Hepatocyte (in vitro differentiated cells): ENCODE measurements around the gene CYP27B1.

Experiments used
- EZH2 ChIP-seq: fragments of 200-600 bp; sonication (generic); IDR thresholded peaks from 2 replicates; pipeline ENCODE4 v1.6.1; 2016; ENCODE audit warnings: antibody characterized with exemption, mild to moderate bottlenecking, borderline replicate concordance
- EZH2phosphoT487 ChIP-seq: fragments of 200-600 bp; sonication (generic); IDR thresholded peaks from one replicate; pipeline ENCODE4 v1.6.1; 2018; ENCODE audit warnings: antibody characterized with exemption, mild to moderate bottlenecking, low read depth, moderate library complexity; ENCODE audit not compliant: unreplicated experiment, severe bottlenecking
- TF ChIP-seq, protein P1 (sequence below): fragments of 200-600 bp; sonication (generic); IDR thresholded peaks from 2 replicates; pipeline ENCODE4 v1.5.1; 2016; ENCODE audit warnings: antibody characterized with exemption, mild to moderate bottlenecking; ENCODE audit not compliant: poor library complexity

DNA sequence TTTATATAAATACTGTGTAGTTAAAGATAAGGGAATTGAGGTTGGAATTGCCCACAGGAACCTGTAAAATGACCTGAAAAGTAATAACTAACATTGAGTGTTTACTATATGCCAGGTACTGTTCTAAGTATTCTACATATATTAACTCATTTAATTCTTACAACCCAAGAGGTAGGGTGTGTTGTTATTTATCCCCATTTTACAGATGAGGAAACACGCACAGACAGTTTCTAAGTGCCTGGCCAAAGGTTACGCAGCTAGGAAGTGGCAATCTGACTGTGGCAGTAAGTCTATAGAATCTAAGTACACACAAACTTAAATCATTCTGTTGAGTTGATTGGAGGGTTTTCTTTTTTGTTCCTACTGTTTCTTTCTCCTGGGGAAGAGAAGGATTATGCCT, 23.1 kb downstream of the CYP27B1 start:
- TF ChIP-seq EZH2phosphoT487 (no peak), EZH2 (no peak)
- TF ChIP-seq, protein P1, sequence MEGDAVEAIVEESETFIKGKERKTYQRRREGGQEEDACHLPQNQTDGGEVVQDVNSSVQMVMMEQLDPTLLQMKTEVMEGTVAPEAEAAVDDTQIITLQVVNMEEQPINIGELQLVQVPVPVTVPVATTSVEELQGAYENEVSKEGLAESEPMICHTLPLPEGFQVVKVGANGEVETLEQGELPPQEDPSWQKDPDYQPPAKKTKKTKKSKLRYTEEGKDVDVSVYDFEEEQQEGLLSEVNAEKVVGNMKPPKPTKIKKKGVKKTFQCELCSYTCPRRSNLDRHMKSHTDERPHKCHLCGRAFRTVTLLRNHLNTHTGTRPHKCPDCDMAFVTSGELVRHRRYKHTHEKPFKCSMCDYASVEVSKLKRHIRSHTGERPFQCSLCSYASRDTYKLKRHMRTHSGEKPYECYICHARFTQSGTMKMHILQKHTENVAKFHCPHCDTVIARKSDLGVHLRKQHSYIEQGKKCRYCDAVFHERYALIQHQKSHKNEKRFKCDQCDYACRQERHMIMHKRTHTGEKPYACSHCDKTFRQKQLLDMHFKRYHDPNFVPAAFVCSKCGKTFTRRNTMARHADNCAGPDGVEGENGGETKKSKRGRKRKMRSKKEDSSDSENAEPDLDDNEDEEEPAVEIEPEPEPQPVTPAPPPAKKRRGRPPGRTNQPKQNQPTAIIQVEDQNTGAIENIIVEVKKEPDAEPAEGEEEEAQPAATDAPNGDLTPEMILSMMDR: no peak
